Neuron (in vitro differentiated cells): ENCODE measurements around the gene CCDC91.
"Not testable (repeated sequence)": the region's sequence is repeated elsewhere in the genome, so short reads cannot be mapped to it uniquely, and the experiment has no call there.

Experiments
- H2AFZ ChIP-seq: one replicate; pipeline ENCODE4 v1.6.1; 2013; ENCODE audit warnings: low read depth, mild to moderate bottlenecking, inconsistent platforms, low read length, moderate library complexity
- H3K27me3 ChIP-seq: one replicate; pipeline ENCODE4 v1.6.1; 2013; ENCODE audit warnings: low read length; ENCODE audit not compliant: insufficient read depth
- H3K36me3 ChIP-seq: one replicate; pipeline ENCODE4 v1.6.1; 2013; ENCODE audit warnings: low read length; ENCODE audit not compliant: insufficient read depth
- H3K4me1 ChIP-seq: one replicate; pipeline ENCODE4 v1.6.1; 2013; ENCODE audit warnings: low read length; ENCODE audit not compliant: insufficient read depth
- H3K4me3 ChIP-seq: 2 replicates; pipeline ENCODE4 v1.5.1; 2013; ENCODE audit warnings: mild to moderate bottlenecking, low read length, moderate library complexity
- H3K9me3 ChIP-seq: one replicate; pipeline ENCODE4 v1.6.1; 2013; ENCODE audit warnings: low read length

CCDC91 gene

DNA sequence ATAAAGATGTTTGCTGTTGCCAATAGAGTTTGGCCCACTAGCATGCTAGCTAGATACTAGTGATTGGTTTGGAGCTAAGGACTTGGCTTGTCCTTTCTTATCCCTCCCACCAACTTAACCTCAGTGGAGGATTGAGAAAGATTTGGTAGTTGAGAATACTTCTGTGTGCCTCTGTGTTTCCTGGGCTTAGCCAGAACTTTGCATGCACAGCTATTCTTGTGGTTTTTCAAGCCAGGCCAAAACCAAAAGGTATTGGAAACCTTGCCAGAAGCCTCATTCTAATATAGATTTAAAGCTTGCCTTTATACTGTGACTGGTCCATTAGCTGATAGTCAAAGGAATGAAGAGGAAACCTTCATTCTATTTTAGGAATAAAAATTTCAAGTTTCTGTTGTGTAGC lies 188.5 kb downstream of the CCDC91 start:
- Histone ChIP-seq H3K27me3 (no peaks in the 10 kb centered on the region), H2AFZ (no peak overlapping the region), H3K9me3 (peaks cover under 1% of the 10 kb centered on the region), H3K36me3 (no peaks in the 10 kb centered on the region), H3K4me1 (no peaks in the 10 kb centered on the region), H3K4me3 (no peak overlapping the region)

- not testable (repeated sequence) for H2AFZ ChIP-seq, H3K4me3 ChIP-seq, H3K4me1 ChIP-seq, H3K36me3 ChIP-seq, H3K27me3 ChIP-seq, H3K9me3 ChIP-seq
Measured at GRCh38 chr12:28379779-28380178, 189.5 kb downstream of the CCDC91 start.

DNA sequence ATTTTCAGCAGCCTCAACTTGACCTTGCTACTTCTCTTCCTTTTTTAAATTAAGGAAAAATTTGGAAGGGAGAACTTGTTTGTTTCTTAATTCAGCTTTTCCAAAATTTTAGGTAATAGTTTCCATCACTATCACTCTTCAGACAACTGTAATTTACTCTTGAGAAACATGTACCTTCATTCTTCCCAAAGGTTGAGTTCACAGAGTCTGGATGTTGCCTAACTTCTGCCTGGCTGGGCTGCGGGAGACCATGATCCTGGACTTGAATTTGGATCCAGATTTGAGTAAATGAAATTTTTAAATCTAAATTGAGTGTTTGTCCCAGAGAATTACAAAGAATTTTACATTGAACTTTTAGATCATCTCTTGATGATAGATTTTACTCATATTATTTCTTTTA lies 193.1 kb downstream of the CCDC91 start:
- Histone ChIP-seq H3K27me3 (no peaks in the 10 kb centered on the region), H3K4me1 (no peaks in the 10 kb centered on the region), H3K9me3 (no peaks in the 10 kb centered on the region), H3K4me3 (no peak overlapping the region), H2AFZ (no peak overlapping the region), H3K36me3 (no peaks in the 10 kb centered on the region)

- no peak overlapping the region for H2AFZ ChIP-seq
Measured at GRCh38 chr12:28388879-28389278, 198.6 kb downstream of the CCDC91 start.

DNA sequence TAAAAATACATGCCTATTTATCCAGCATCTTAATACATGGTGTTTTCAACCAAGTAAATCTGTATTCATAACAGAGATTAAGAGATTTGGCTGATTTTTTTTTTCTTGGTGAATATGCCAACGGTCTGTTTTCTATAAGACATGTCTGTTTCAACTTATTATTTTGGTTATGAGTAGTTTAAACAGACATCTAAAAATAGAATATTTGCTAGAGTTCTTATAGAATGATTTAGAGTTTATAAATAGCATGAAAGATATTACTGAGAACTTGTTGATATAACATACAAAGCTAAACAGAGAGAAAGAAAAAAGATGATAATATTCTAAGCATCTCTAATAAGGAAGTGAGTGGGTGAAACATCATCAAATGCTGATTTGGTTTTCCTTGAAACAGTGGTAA lies 199.9 kb downstream of the CCDC91 start:
- Histone ChIP-seq H3K4me3 (no peak overlapping the region), H3K27me3 (no peaks in the 10 kb centered on the region), H3K36me3 (no peaks in the 10 kb centered on the region), H2AFZ (no peak overlapping the region), H3K4me1 (no peaks in the 10 kb centered on the region), H3K9me3 (no peaks in the 10 kb centered on the region)

More at GRCh38 chr12:28388879-28389278, 198.6 kb downstream of the CCDC91 start:
- Histone ChIP-seq H3K4me3 (no peak overlapping the region), H3K9me3 (no peaks in the 10 kb centered on the region), H3K27me3 (no peaks in the 10 kb centered on the region), H3K4me1 (no peaks in the 10 kb centered on the region), H3K36me3 (no peaks in the 10 kb centered on the region)

DNA sequence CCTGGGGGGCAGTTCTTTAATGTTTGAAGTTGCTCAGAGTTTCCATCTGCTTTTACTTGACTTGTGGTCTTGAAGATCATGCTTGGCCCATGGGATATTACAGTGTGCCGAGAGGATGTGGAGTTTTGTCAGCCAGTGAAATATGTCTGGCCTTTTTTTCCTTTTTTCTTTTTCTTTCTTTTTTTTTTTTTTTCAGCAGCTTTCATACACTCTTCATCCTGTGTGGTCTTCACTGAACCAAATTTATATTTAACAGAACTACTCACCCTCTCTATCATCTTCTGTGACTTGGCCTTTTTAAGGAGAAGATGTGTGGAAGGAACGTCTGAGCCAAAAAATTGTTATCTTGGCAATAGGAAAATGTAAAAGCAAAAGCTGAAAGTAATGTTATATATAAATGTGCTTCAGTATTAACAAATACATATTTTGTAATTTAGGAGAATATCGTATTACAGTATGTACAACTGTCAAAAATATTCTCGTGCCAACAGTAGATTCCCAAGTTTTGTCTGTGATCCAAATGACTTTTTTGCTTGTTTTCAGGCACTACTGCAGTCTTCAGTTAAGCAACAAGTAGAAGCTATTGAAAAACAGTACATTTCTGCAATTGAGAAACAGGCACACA lies 200.6 kb downstream of the CCDC91 start:
- Histone ChIP-seq H3K9me3 (no peaks in the 10 kb centered on the region), H3K27me3 (no peaks in the 10 kb centered on the region), H3K4me3 (no peak overlapping the region), H3K36me3 (no peaks in the 10 kb centered on the region), H2AFZ (no peak overlapping the region), H3K4me1 (no peaks in the 10 kb centered on the region)

- no peaks in the 10 kb centered on the region for H3K9me3 ChIP-seq
- H3K27me3 ChIP-seq = no peaks in the 10 kb centered on the region
- H3K4me1 ChIP-seq = no peaks in the 10 kb centered on the region
- no peaks in the 10 kb centered on the region for H3K36me3 ChIP-seq
- H2AFZ ChIP-seq = no peak overlapping the region
- H3K4me3 ChIP-seq = no peak overlapping the region
Measured at GRCh38 chr12:28409892-28410291, 219.6 kb downstream of the CCDC91 start.

DNA sequence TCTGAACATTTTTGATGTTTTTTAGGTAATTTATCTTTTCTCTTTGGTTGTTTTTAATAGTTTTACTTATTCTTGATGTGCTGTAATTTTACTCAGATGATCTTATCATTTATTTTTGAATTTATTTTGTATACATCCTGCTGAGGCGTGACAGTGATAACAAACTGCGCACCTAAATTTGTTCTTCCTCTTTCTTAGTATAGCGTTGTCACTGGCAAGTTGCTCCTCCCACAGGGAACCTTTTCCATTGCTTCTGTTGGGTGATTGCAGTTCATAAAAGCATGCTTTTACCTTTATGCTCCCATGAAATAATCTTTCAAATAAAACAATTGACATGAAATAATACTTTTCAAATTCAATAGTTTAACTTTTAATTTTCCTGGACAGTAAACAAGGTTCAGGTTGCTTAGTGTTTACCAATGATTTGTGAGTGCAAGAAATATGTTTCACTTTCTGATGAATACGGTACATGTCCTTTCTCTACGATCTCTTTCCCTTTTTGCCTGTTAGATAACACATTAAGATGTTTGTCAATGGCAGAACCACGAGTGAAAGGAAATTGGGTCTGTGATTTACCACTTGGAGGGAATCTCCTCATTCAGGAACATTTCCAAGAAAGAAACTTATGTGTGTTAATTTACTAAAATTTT lies 223.3 kb downstream of the CCDC91 start:
- no peaks in the 10 kb centered on the region for H3K36me3 ChIP-seq
- H3K27me3 ChIP-seq = no peaks in the 10 kb centered on the region
- peaks cover 2% of the 10 kb centered on the region for H3K4me1 ChIP-seq
- no peak overlapping the region for H3K4me3 ChIP-seq
- no peak overlapping the region for H2AFZ ChIP-seq
- no peaks in the 10 kb centered on the region for H3K9me3 ChIP-seq

- peaks cover 2% of the 10 kb centered on the region for H3K4me1 ChIP-seq
- no peak overlapping the region for H2AFZ ChIP-seq
- H3K36me3 ChIP-seq = no peaks in the 10 kb centered on the region
- H3K27me3 ChIP-seq = no peaks in the 10 kb centered on the region
- H3K4me3 ChIP-seq = no peak overlapping the region
- no peaks in the 10 kb centered on the region for H3K9me3 ChIP-seq
Measured at GRCh38 chr12:28415755-28416154, 225.5 kb downstream of the CCDC91 start.

- no peak overlapping the region for H3K4me3 ChIP-seq
Measured at GRCh38 chr12:28421374-28421773, 231.1 kb downstream of the CCDC91 start.

GRCh38 chr12:28424965-28425364 lies 234.7 kb downstream of the CCDC91 start:
- H3K27me3 ChIP-seq = no peaks in the 10 kb centered on the region
- no peaks in the 10 kb centered on the region for H3K9me3 ChIP-seq
- H3K4me1 ChIP-seq = no peaks in the 10 kb centered on the region
- no peak overlapping the region for H2AFZ ChIP-seq
- no peak overlapping the region for H3K4me3 ChIP-seq
- no peaks in the 10 kb centered on the region for H3K36me3 ChIP-seq

More at GRCh38 chr12:28421374-28421773, 231.1 kb downstream of the CCDC91 start:
- no peaks in the 10 kb centered on the region for H3K9me3 ChIP-seq
- H2AFZ ChIP-seq = no peak overlapping the region
- no peaks in the 10 kb centered on the region for H3K4me1 ChIP-seq
- H3K27me3 ChIP-seq = no peaks in the 10 kb centered on the region
- H3K36me3 ChIP-seq = no peaks in the 10 kb centered on the region

GRCh38 chr12:28425526-28425925 lies 235.3 kb downstream of the CCDC91 start:
- H3K4me1 ChIP-seq = no peaks in the 10 kb centered on the region
- no peak overlapping the region for H3K4me3 ChIP-seq
- H3K27me3 ChIP-seq = no peaks in the 10 kb centered on the region
- no peak overlapping the region for H2AFZ ChIP-seq
- no peaks in the 10 kb centered on the region for H3K9me3 ChIP-seq
- H3K36me3 ChIP-seq = no peaks in the 10 kb centered on the region

DNA sequence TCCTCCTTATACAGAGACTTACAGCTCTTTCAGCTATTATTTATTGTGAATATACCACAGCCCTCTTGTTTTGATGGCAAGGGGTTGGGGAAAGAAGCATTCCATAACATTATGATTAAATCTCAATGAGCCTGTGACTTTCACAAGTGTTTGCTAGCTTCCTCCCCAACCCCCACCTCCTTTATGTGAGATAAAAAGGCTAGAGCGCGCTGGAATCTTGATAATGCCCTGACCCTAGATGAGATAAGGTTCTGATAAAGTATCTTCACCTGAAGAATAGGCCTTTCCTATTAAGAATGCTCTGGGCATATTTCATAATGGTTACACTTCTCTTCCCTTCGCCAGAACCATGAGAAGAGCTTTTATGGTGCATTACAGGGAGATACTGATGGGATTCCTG lies 236.8 kb downstream of the CCDC91 start:
- H2AFZ ChIP-seq = no peak overlapping the region
- H3K4me3 ChIP-seq = no peak overlapping the region
- no peaks in the 10 kb centered on the region for H3K27me3 ChIP-seq
- no peaks in the 10 kb centered on the region for H3K4me1 ChIP-seq
- H3K9me3 ChIP-seq = no peaks in the 10 kb centered on the region
- H3K36me3 ChIP-seq = no peaks in the 10 kb centered on the region
